Measurements from ENCODE around the gene BANF2. TPM values are rescaled to one million over a fixed set of nuclear protein-coding genes. Genes with fewer than 3 reads are reported as not detected.

BANF2 gene
- total and polyA plus RNA-seq, 10 of the 15 experiments (the other 5 are each of a cell fraction or from before 2014, with no cell fraction given) = not detected

GRCh38 chr20:17762243-17762872, 62.6 kb downstream of the BANF2 start:
- H3K36me3 ChIP-seq (ENCODE audit: control insufficient read depth in 2 of 2, insufficient read depth in 2 of 2, low read length in 1 of 2) = no peaks in the 10 kb centered on the region
- no peak overlapping the region for H3K27ac ChIP-seq (ENCODE audit: control insufficient read depth, insufficient read depth)
- peaks cover 2% of the 10 kb centered on the region; the same call in 1 of the 3 replicates for H3K9me3 ChIP-seq (replicated peaks; ENCODE audit: control insufficient read depth, insufficient read depth, low read length)
- no peak for TF ChIP-seq MXI1 (IDR thresholded peaks at IDR 0.05; ENCODE audit: low read depth, low read length)
- TF ChIP-seq SREBF2 (IDR thresholded peaks at IDR 0.05; ENCODE audit: low read length) = no peak
- TF ChIP-seq, protein P1, sequence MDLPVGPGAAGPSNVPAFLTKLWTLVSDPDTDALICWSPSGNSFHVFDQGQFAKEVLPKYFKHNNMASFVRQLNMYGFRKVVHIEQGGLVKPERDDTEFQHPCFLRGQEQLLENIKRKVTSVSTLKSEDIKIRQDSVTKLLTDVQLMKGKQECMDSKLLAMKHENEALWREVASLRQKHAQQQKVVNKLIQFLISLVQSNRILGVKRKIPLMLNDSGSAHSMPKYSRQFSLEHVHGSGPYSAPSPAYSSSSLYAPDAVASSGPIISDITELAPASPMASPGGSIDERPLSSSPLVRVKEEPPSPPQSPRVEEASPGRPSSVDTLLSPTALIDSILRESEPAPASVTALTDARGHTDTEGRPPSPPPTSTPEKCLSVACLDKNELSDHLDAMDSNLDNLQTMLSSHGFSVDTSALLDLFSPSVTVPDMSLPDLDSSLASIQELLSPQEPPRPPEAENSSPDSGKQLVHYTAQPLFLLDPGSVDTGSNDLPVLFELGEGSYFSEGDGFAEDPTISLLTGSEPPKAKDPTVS (IDR thresholded peaks at IDR 0.05; ENCODE audit: low read depth, low read length) = no peak
- TF ChIP-seq FOXK2 (IDR thresholded peaks at IDR 0.05) = no peak
- no peak for TF ChIP-seq EZH2 (IDR thresholded peaks at IDR 0.05; ENCODE audit: borderline replicate concordance, control insufficient read depth, low read depth, low read length)
- TF ChIP-seq RAD51 (IDR thresholded peaks at IDR 0.05) = no peak
- TF ChIP-seq NFXL1 (IDR thresholded peaks at IDR 0.05; ENCODE audit: borderline replicate concordance) = no peak
- no peak for TF ChIP-seq MTA2 (IDR thresholded peaks at IDR 0.05; ENCODE audit: low read depth)
- TF ChIP-seq CREM (IDR thresholded peaks at IDR 0.05; ENCODE audit: low read depth) = no peak
- TF ChIP-seq ZNF622 (IDR thresholded peaks at IDR 0.05) = no peak
- no peak for TF ChIP-seq PAX8 (IDR thresholded peaks at IDR 0.05)
- no peak for TF ChIP-seq RB1 (IDR thresholded peaks at IDR 0.05; ENCODE audit: borderline replicate concordance)
- TF ChIP-seq JUND (IDR thresholded peaks at IDR 0.05; ENCODE audit: low read depth, low read length) = no peak
- no peak for TF ChIP-seq DPF2 (IDR thresholded peaks at IDR 0.05)
- no peak for TF ChIP-seq MYC (IDR thresholded peaks at IDR 0.05; ENCODE audit: insufficient read depth, insufficient read length, insufficient replicate concordance, low read length, severe bottlenecking)
- no peak for TF ChIP-seq CREB1 (IDR thresholded peaks at IDR 0.05; ENCODE audit: low read depth)
- ChIA-PET CTCF (no interaction called here), RAD21 (ENCODE audit: unreplicated experiment) (no interaction called here), POLR2A (no interaction called here), SMC1A (ENCODE audit: uncharacterized antibody, unreplicated experiment) (no interaction called here)
- FAIRE-seq = no peak
- H3K4me1 ChIP-seq (ENCODE audit: control insufficient read depth, insufficient read depth, low read length) = no peaks in the 10 kb centered on the region
- no peak overlapping the region for H3K4me3 ChIP-seq
- H3K4me2 ChIP-seq (ENCODE audit: control insufficient read depth, insufficient read depth) = no peak overlapping the region
- in situ Hi-C loops (cut with MboI) = no loop called here
- H3K79me2 ChIP-seq (ENCODE audit: control insufficient read depth, insufficient read depth, low read length) = no peaks in the 10 kb centered on the region
- intact Hi-C loops (cut with micrococcal nuclease; ENCODE audit: unreplicated experiment) = no loop called here
- no peak for DNase-seq (ENCODE audit: low read depth, low spot score)
- no peaks in the 10 kb centered on the region for H4K20me1 ChIP-seq (ENCODE audit: control insufficient read depth, insufficient read depth)
- no peaks in the 10 kb centered on the region for H3K27me3 ChIP-seq (replicated peaks in 1 of 2; ENCODE audit: control insufficient read depth in 2 of 2, insufficient read depth in 2 of 2, low read length in 1 of 2)
- no peak overlapping the region for H2AFZ ChIP-seq (ENCODE audit: control insufficient read depth, low read depth, low read length)
- BruUV-seq (replicated peaks) = no TSS peak
- no peak for ATAC-seq
- 75% methylated on average over 7 of the region's 7 CpGs for WGBS (ENCODE audit: insufficient coverage, insufficient replicate concordance, low lambda C conversion rate, missing lambda C conversion rate)
- no peak overlapping the region for H3K9ac ChIP-seq (ENCODE audit: control insufficient read depth, insufficient read depth, low read length)
